HEK293 (cell line): Measurements from ENCODE around the gene RGL3.
A peak's percentile ranks its signal among the peaks of the same experiment; 100 is the strongest.

Experiments used
- GLIS2 ChIP-seq: fragments of 450-650 bp; formaldehyde crosslinking; IDR thresholded peaks from 2 replicates; pipeline ENCODE4 v1.5.1; 2016; ENCODE audit warnings: missing biosample characterization, missing genetic modification characterization
- KLF9 ChIP-seq: fragments of 450-650 bp; formaldehyde crosslinking; IDR thresholded peaks from 2 replicates; pipeline ENCODE4 v1.5.1; 2016; ENCODE audit warnings: missing biosample characterization, missing genetic modification characterization, low read depth
- MEIS1 ChIP-seq: sonication (generic); formaldehyde crosslinking; IDR thresholded peaks from 2 replicates; pipeline ENCODE4 v1.8.1; 2022; ENCODE audit warnings: missing genetic modification reagents, mild to moderate bottlenecking, borderline replicate concordance
- OVOL3 ChIP-seq: fragments of 450-650 bp; formaldehyde crosslinking; IDR thresholded peaks from 2 replicates; pipeline ENCODE4 v1.5.1; 2016; ENCODE audit warnings: missing biosample characterization, missing genetic modification characterization
- SCRT1 ChIP-seq: fragments of 450-650 bp; formaldehyde crosslinking; IDR thresholded peaks from 2 replicates; pipeline ENCODE4 v1.5.1; 2016; ENCODE audit warnings: missing biosample characterization, missing genetic modification characterization, borderline replicate concordance
- SETDB1 ChIP-seq: IDR thresholded peaks from one replicate; pipeline ENCODE4 v1.6.1; 2017; ENCODE audit warnings: mild to moderate bottlenecking, low read length, moderate library complexity, mixed read lengths; ENCODE audit not compliant: insufficient read length
- ZFP69B ChIP-seq: fragments of 450-650 bp; formaldehyde crosslinking; IDR thresholded peaks from 2 replicates; pipeline ENCODE4 v1.5.1; 2016; ENCODE audit warnings: missing biosample characterization, missing genetic modification characterization
- ZNF10 ChIP-seq: fragments of 450-650 bp; formaldehyde crosslinking; IDR thresholded peaks from 2 replicates; pipeline ENCODE4 v1.5.1; 2017; ENCODE audit warnings: missing biosample characterization, missing genetic modification characterization
- ZNF133 ChIP-seq: fragments of 450-650 bp; formaldehyde crosslinking; IDR thresholded peaks from 2 replicates; pipeline ENCODE4 v1.5.1; 2016; ENCODE audit warnings: missing biosample characterization, missing genetic modification characterization
- ZNF140 ChIP-seq: fragments of 450-650 bp; formaldehyde crosslinking; IDR thresholded peaks from 2 replicates; pipeline ENCODE4 v1.5.1; 2016; ENCODE audit warnings: missing biosample characterization, missing genetic modification characterization
- ZNF16 ChIP-seq: fragments of 450-650 bp; formaldehyde crosslinking; IDR thresholded peaks from 2 replicates; pipeline ENCODE4 v1.5.1; 2016; ENCODE audit warnings: low read depth, missing biosample characterization, missing genetic modification characterization
- ZNF221 ChIP-seq: fragments of 450-650 bp; formaldehyde crosslinking; IDR thresholded peaks from 2 replicates; pipeline ENCODE4 v1.5.1; 2017; ENCODE audit warnings: missing biosample characterization, missing genetic modification characterization, borderline replicate concordance
- ZNF248 ChIP-seq: fragments of 450-650 bp; formaldehyde crosslinking; IDR thresholded peaks from 2 replicates; pipeline ENCODE4 v1.5.1; 2017; ENCODE audit warnings: missing biosample characterization, missing genetic modification characterization
- ZNF266 ChIP-seq: fragments of 450-650 bp; formaldehyde crosslinking; IDR thresholded peaks from 2 replicates; pipeline ENCODE4 v1.5.1; 2016; ENCODE audit warnings: missing biosample characterization, missing genetic modification characterization, low read depth
- ZNF274 ChIP-seq, 2 experiments: fragments of 200-500 bp in 1 of 2; fragments of 450-650 bp in 1 of 2; sonication (Bioruptor generic) in 1 of 2; formaldehyde crosslinking in 1 of 2; IDR thresholded peaks; 2 replicates each; pipeline versions ENCODE4 v1.5.1 to v1.6.1; 2014 to 2016; ENCODE audit warnings: borderline replicate concordance in 1 of 2, inconsistent platforms in 1 of 2, low read length in 1 of 2, missing biosample characterization in 1 of 2, missing genetic modification characterization in 1 of 2
- ZNF335 ChIP-seq: fragments of 450-650 bp; formaldehyde crosslinking; conservative IDR thresholded peaks from 2 replicates; pipeline ENCODE4 v1.5.1; 2016; ENCODE audit warnings: missing biosample characterization, missing genetic modification characterization
- ZNF354C ChIP-seq: fragments of 450-650 bp; formaldehyde crosslinking; IDR thresholded peaks from 2 replicates; pipeline ENCODE4 v1.5.1; 2016; ENCODE audit warnings: missing biosample characterization, missing genetic modification characterization, low read depth, borderline replicate concordance
- ZNF416 ChIP-seq: fragments of 450-650 bp; formaldehyde crosslinking; IDR thresholded peaks from 2 replicates; pipeline ENCODE4 v1.5.1; 2016; ENCODE audit warnings: missing biosample characterization, missing genetic modification characterization
- ZNF473 ChIP-seq: fragments of 450-650 bp; formaldehyde crosslinking; IDR thresholded peaks from 2 replicates; pipeline ENCODE4 v1.5.1; 2017; ENCODE audit warnings: missing biosample characterization, missing genetic modification characterization
- ZNF571 ChIP-seq: fragments of 450-650 bp; formaldehyde crosslinking; IDR thresholded peaks from 2 replicates; pipeline ENCODE4 v1.5.0; 2017; ENCODE audit warnings: missing biosample characterization, missing genetic modification characterization
- ZNF670 ChIP-seq: fragments of 450-650 bp; formaldehyde crosslinking; IDR thresholded peaks from 2 replicates; pipeline ENCODE4 v1.5.1; 2016; ENCODE audit warnings: missing biosample characterization, missing genetic modification characterization, low read depth
- ZNF747 ChIP-seq: fragments of 450-650 bp; formaldehyde crosslinking; IDR thresholded peaks from 2 replicates; pipeline ENCODE4 v1.5.1; 2016; ENCODE audit warnings: missing biosample characterization, missing genetic modification characterization
- ZNF768 ChIP-seq: fragments of 450-650 bp; formaldehyde crosslinking; IDR thresholded peaks from 2 replicates; pipeline ENCODE4 v1.5.1; 2018; ENCODE audit warnings: missing biosample characterization, mild to moderate bottlenecking, missing genetic modification characterization
- ZNF777 ChIP-seq: fragments of 450-650 bp; formaldehyde crosslinking; IDR thresholded peaks from 2 replicates; pipeline ENCODE4 v1.5.1; 2017; ENCODE audit warnings: missing biosample characterization, missing genetic modification characterization, borderline replicate concordance
- TF ChIP-seq, protein P1 (sequence below): fragments of 450-650 bp; formaldehyde crosslinking; IDR thresholded peaks from 2 replicates; pipeline ENCODE4 v1.5.1; 2016; ENCODE audit warnings: missing biosample characterization, missing genetic modification characterization, borderline replicate concordance
- TF ChIP-seq, protein P2 (sequence below): fragments of 450-650 bp; formaldehyde crosslinking; optimal IDR thresholded peaks from 2 replicates; pipeline ENCODE3; 2016; ENCODE audit warnings: missing biosample characterization, mild to moderate bottlenecking, missing genetic modification characterization
- TF ChIP-seq, protein P3 (sequence below): fragments of 450-650 bp; formaldehyde crosslinking; IDR thresholded peaks from 2 replicates; pipeline ENCODE4 v1.5.1; 2016; ENCODE audit warnings: missing biosample characterization, missing genetic modification characterization
- TF ChIP-seq, protein P4 (sequence below): fragments of 450-650 bp; formaldehyde crosslinking; IDR thresholded peaks from 2 replicates; pipeline ENCODE4 v1.5.1; 2017; ENCODE audit warnings: missing biosample characterization, missing genetic modification characterization
- TF ChIP-seq, protein P5 (sequence below): fragments of 450-650 bp; formaldehyde crosslinking; IDR thresholded peaks from 2 replicates; pipeline ENCODE4 v1.5.1; 2017; ENCODE audit warnings: missing biosample characterization, missing genetic modification characterization
- TF ChIP-seq, protein P6 (sequence below): fragments of 450-650 bp; formaldehyde crosslinking; IDR thresholded peaks from 2 replicates; pipeline ENCODE4 v1.5.1; 2016; ENCODE audit warnings: missing biosample characterization, missing genetic modification characterization

The RGL3 gene

DNA sequence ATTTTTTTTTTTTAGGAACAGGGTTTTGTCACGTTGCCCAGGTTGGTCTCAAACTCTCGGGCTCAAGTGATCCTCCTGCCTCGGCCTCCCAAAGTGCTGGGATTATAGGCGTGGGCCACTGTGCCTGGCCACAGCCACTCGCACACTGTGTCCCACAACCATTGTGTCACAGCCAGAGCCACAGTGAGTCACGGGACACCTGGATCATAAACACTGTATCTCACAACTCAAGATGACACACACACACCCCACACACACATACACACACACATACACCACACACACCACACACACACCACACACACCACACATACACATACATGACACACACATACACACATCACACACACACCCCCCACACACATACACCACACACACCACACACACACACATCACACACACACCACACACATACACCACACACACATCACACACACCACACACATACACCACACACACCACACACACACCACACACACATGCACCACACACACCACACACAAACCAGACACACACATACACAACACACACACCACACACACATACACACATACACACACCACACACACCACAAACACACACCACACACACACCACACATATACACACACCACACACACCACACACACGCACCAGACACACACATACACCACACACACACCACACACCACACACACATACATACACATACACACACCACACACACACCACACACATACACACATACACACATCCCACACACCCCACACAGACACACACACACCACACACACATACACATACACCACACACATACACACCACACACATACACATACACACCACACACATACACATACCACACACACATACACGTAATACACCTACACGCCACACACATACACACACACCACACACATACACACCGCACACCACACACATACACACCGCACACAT is 45.5 kb upstream of the RGL3 start (continued):
- TF ChIP-seq, protein P1, sequence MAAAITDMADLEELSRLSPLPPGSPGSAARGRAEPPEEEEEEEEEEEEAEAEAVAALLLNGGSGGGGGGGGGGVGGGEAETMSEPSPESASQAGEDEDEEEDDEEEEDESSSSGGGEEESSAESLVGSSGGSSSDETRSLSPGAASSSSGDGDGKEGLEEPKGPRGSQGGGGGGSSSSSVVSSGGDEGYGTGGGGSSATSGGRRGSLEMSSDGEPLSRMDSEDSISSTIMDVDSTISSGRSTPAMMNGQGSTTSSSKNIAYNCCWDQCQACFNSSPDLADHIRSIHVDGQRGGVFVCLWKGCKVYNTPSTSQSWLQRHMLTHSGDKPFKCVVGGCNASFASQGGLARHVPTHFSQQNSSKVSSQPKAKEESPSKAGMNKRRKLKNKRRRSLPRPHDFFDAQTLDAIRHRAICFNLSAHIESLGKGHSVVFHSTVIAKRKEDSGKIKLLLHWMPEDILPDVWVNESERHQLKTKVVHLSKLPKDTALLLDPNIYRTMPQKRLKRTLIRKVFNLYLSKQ: no peak
- TF ChIP-seq, protein P2, sequence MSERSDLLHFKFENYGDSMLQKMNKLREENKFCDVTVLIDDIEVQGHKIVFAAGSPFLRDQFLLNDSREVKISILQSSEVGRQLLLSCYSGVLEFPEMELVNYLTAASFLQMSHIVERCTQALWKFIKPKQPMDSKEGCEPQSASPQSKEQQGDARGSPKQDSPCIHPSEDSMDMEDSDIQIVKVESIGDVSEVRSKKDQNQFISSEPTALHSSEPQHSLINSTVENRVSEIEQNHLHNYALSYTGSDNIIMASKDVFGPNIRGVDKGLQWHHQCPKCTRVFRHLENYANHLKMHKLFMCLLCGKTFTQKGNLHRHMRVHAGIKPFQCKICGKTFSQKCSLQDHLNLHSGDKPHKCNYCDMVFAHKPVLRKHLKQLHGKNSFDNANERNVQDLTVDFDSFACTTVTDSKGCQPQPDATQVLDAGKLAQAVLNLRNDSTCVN: peak; percentile 13
- TF ChIP-seq ZNF747 (tag by site-specific recombination) (no peak), ZNF266 (tag by site-specific recombination) (peak; percentile 38; the same call in 1 of the 2 replicates), ZNF16 (tag by site-specific recombination) (no peak; the same call in 1 of the 2 replicates), MEIS1 (CRISPR knock-in tag) (no peak), ZNF133 (tag by site-specific recombination) (no peak; the same call in 1 of the 2 replicates), GLIS2 (tag by site-specific recombination) (no peak), ZNF768 (no peak; the same call in 1 of the 2 replicates), ZNF221 (tag by site-specific recombination) (no peak), KLF9 (tag by site-specific recombination) (no peak), ZFP69B (tag by site-specific recombination) (no peak), ZNF473 (0 out of 2 replicates have a peak, but pooled peaks have one; percentile 46), SCRT1 (tag by site-specific recombination) (peak; percentile 8; the same call in 1 of the 2 replicates), ZNF10 (tag by site-specific recombination) (no peak), ZNF416 (tag by site-specific recombination) (no peak), SETDB1 (no peak), OVOL3 (tag by site-specific recombination) (no peak), ZNF777 (tag by site-specific recombination) (no peak), ZNF248 (tag by site-specific recombination) (no peak), ZNF354C (tag by site-specific recombination) (0 out of 2 replicates have a peak, but pooled peaks have one; percentile 24), ZNF274 (IDR thresholded peaks at IDR 0.05; ENCODE audit: low read length) (no peak), ZNF274 (tag by site-specific recombination; IDR thresholded peaks at IDR 0.05; ENCODE audit: borderline replicate concordance) (peak; percentile 73; the same call in 1 of the 2 replicates), ZNF571 (tag by site-specific recombination) (peak; percentile 25; the same call in 1 of the 2 replicates), ZNF335 (no peak), ZNF140 (peak; percentile 2; the same call in 1 of the 2 replicates), ZNF670 (tag by site-specific recombination) (no peak)
- TF ChIP-seq, protein P3, sequence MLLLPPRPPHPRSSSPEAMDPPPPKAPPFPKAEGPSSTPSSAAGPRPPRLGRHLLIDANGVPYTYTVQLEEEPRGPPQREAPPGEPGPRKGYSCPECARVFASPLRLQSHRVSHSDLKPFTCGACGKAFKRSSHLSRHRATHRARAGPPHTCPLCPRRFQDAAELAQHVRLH (tag by site-specific recombination): 0 out of 2 replicates have a peak, but pooled peaks have one; percentile 11
- TF ChIP-seq, protein P4, sequence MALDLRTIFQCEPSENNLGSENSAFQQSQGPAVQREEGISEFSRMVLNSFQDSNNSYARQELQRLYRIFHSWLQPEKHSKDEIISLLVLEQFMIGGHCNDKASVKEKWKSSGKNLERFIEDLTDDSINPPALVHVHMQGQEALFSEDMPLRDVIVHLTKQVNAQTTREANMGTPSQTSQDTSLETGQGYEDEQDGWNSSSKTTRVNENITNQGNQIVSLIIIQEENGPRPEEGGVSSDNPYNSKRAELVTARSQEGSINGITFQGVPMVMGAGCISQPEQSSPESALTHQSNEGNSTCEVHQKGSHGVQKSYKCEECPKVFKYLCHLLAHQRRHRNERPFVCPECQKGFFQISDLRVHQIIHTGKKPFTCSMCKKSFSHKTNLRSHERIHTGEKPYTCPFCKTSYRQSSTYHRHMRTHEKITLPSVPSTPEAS (tag by site-specific recombination): peak; percentile 81
- TF ChIP-seq, protein P5, sequence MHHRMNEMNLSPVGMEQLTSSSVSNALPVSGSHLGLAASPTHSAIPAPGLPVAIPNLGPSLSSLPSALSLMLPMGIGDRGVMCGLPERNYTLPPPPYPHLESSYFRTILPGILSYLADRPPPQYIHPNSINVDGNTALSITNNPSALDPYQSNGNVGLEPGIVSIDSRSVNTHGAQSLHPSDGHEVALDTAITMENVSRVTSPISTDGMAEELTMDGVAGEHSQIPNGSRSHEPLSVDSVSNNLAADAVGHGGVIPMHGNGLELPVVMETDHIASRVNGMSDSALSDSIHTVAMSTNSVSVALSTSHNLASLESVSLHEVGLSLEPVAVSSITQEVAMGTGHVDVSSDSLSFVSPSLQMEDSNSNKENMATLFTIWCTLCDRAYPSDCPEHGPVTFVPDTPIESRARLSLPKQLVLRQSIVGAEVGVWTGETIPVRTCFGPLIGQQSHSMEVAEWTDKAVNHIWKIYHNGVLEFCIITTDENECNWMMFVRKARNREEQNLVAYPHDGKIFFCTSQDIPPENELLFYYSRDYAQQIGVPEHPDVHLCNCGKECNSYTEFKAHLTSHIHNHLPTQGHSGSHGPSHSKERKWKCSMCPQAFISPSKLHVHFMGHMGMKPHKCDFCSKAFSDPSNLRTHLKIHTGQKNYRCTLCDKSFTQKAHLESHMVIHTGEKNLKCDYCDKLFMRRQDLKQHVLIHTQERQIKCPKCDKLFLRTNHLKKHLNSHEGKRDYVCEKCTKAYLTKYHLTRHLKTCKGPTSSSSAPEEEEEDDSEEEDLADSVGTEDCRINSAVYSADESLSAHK (tag by site-specific recombination): no peak
- TF ChIP-seq, protein P6, sequence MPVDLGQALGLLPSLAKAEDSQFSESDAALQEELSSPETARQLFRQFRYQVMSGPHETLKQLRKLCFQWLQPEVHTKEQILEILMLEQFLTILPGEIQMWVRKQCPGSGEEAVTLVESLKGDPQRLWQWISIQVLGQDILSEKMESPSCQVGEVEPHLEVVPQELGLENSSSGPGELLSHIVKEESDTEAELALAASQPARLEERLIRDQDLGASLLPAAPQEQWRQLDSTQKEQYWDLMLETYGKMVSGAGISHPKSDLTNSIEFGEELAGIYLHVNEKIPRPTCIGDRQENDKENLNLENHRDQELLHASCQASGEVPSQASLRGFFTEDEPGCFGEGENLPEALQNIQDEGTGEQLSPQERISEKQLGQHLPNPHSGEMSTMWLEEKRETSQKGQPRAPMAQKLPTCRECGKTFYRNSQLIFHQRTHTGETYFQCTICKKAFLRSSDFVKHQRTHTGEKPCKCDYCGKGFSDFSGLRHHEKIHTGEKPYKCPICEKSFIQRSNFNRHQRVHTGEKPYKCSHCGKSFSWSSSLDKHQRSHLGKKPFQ: peak; percentile 61
